ENCODE results near the gene PPP5C. TPM values are rescaled to one million over a fixed set of nuclear protein-coding genes. Genes with fewer than 3 reads are reported as not detected.
"Not testable (repeated sequence)": the region's sequence is repeated elsewhere in the genome, so short reads cannot be mapped to it uniquely, and the experiment has no call there.

PPP5C gene
- 134 TPM for polyA plus RNA-seq (2012; ENCODE audit: insufficient read depth, insufficient read length)

GRCh38 chr19:46346821-46347571 is at the start of gene PPP5C:
Gene PPP5C, plus strand, starts transcription at chr19:46347087. Its CDS starts 10 bp downstream, at chr19:46347097.
- DNase-seq (ENCODE audit: low read depth, low spot score), result peak; percentile 87
- H3K4me3 ChIP-seq (ENCODE audit: low read length), result peak within 1 kb of the TSS; percentile 89

- no peak for DNase-seq (ENCODE audit: low read depth, low spot score)
- no peak overlapping the region for H3K4me3 ChIP-seq (ENCODE audit: low read length)
Measured at GRCh38 chr19:46297700-46298478, 49.0 kb upstream of the PPP5C start.

GRCh38 chr19:46298479-46299003 is 48.3 kb upstream of the PPP5C start:
- no peak overlapping the region for H3K4me3 ChIP-seq (ENCODE audit: low read length)
- no peak for DNase-seq (ENCODE audit: low read depth, low spot score)

DNA sequence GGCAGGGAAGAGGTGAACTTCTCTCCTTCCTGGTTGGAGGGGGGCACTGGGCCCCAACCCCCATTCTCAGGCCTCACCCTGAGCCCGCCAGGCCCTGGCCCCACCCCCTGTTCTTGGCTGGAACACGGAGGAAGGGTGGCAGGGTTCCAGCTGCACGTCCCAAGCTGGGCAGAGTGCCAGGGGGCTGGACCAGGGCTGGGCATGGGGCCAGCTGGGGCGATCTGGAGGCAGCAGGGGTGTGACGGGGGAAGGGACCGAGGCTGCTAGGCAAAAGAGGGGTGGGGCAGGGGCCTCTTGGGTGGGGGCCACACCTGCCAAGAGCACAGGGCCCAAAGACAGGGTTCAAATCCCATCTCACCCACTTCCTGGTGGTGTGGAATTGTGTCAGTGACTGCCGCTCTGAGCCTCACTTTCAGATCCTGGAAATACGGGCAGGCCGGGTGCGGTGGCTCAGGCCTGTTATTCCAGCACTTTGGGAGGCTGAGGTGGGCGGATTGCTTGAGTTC is 47.8 kb upstream of the PPP5C start:
- no peak overlapping the region for H3K4me3 ChIP-seq (ENCODE audit: low read length)
- DNase-seq (ENCODE audit: low read depth, low spot score), result no peak

DNA sequence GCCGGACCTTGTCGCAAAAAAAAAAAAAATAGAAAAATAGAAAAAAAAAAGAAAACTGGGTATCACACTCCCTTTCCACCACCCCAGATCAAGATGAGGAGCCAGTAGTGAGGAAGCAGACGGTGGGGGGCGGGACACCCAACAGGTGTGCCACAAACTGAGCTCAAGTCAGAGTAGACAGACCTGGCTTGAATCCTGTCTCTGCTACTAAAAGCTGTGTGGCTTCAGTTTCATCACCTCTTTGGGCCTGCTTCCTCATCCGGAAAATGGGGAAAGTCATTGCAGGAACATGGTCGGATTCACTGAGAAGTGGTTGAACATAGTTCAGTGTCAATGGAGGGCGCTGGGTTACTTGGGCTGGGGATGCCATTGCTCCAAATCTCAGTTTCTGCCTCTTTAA is 47.2 kb upstream of the PPP5C start:
- DNase-seq (ENCODE audit: low read depth, low spot score), result no peak
- H3K4me3 ChIP-seq (ENCODE audit: low read length), result no peak overlapping the region

DNA sequence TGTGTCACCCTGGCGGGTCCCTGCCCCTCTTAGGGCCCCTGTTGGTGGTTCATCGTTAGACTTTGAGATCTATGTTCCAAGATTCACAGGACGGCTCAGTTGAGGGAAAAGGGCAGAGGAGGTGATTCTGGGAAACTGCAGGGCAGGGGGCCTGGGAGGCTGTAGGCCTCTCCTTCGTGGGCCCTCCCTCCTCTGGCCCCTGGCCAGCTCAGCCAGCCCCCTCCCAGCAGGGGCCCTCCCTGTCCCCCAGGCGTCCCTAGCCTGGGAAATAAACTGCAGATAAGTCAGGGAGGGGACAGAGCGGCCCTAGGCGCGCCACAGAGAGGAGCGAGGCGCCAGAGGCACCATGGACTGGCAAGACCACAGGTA is 43.6 kb upstream of the PPP5C start:
- DNase-seq (ENCODE audit: low read depth, low spot score), result no peak
- H3K4me3 ChIP-seq (ENCODE audit: low read length), result no peak overlapping the region

GRCh38 chr19:46303691-46304397 is 43.0 kb upstream of the PPP5C start:
- DNase-seq (ENCODE audit: low read depth, low spot score), result no peak
- H3K4me3 ChIP-seq (ENCODE audit: low read length), result no peak overlapping the region

- no peak overlapping the region for H3K4me3 ChIP-seq (ENCODE audit: low read length)
- no peak for DNase-seq (ENCODE audit: low read depth, low spot score)
Measured at GRCh38 chr19:46306501-46306900, 40.4 kb upstream of the PPP5C start.

- no peak overlapping the region for H3K4me3 ChIP-seq (ENCODE audit: low read length)
- no peak for DNase-seq (ENCODE audit: low read depth, low spot score)
Measured at GRCh38 chr19:46308510-46308909, 38.4 kb upstream of the PPP5C start.

GRCh38 chr19:46309056-46309455 is 37.8 kb upstream of the PPP5C start:
- H3K4me3 ChIP-seq (ENCODE audit: low read length), result no peak overlapping the region
- DNase-seq (ENCODE audit: low read depth, low spot score), result no peak

- no peak overlapping the region for H3K4me3 ChIP-seq (ENCODE audit: low read length)
- DNase-seq (ENCODE audit: low read depth, low spot score), result no peak
Measured at GRCh38 chr19:46311444-46311843, 35.4 kb upstream of the PPP5C start.

DNA sequence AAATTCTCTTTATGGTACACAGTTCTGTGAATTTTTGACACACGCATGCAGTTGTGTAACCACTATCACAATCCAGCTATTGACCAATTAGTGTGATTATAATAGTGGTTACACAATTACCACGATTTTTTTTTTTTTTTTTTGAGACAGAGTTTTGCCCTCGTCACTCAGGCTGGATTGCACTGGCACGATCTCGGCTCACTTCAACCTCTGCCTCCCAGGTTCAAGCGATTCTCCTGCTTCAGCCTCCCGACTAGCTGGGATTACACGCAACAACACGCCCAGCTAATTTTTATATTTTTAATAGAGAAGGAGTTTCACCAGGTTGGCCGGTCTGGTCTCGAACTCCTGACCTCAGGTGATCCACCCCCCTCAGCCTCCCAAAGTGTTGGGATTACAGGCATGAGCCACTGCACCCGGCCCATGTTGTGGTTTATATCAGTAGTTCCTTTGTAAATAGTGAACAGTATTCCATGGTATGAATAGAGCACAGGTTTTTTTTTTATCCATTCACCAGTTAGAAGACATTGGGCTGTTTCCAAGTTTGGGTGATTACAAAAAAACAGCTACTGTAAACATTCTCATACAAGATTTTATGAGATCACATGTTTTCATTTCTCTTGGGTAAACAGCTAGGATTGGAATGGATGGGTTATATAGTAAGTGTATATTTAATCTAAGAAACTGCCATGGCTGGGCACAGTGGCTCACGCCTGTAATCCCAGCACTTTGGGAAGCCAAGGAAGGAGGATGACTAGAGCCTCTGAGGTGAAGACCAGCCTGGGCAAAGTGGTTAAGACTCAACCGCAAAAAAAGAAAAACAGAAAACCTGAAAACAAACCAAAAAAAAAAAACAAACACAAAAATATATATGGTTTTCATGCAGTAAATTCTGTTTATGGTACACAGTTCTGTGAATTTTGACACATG is 33.1 kb upstream of the PPP5C start:
- H3K4me3 ChIP-seq (ENCODE audit: low read length); DNase-seq (ENCODE audit: low read depth, low spot score): not testable (repeated sequence)

GRCh38 chr19:46317339-46317738 is 29.5 kb upstream of the PPP5C start:
- DNase-seq (ENCODE audit: low read depth, low spot score), result no peak

DNA sequence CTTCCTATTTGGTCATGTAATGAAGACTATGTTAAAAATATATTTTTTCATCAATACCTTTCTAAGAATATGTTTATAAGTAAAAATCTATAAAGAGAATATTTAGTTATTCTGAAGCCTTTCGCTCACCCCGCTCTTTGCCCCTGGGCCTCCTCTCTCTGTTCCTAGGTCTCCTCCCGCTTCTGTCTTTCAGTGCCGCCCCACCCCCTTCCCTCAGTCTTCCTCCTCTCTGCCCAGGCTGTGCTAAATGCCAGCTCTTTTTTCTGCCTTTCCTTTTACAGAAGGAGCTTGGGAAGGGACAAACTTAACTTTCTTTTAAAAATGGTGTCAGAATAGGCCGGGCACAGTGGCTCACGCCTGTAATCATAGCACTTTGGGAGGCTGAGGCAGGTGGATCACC is 27.3 kb upstream of the PPP5C start:
- H3K4me3 ChIP-seq (ENCODE audit: low read length), result no peak overlapping the region
- no peak for DNase-seq (ENCODE audit: low read depth, low spot score)

More at GRCh38 chr19:46317339-46317738, 29.5 kb upstream of the PPP5C start:
- H3K4me3 ChIP-seq (ENCODE audit: low read length), result no peak overlapping the region

- H3K4me3 ChIP-seq (ENCODE audit: low read length), result no peak overlapping the region
- DNase-seq (ENCODE audit: low read depth, low spot score), result no peak
Measured at GRCh38 chr19:46320559-46320958, 26.3 kb upstream of the PPP5C start.

GRCh38 chr19:46321653-46322052 is 25.2 kb upstream of the PPP5C start:
- no peak overlapping the region for H3K4me3 ChIP-seq (ENCODE audit: low read length)
- no peak for DNase-seq (ENCODE audit: low read depth, low spot score)

- H3K4me3 ChIP-seq (ENCODE audit: low read length), result not testable (repeated sequence)
Measured at GRCh38 chr19:46323227-46323626, 23.7 kb upstream of the PPP5C start.

DNA sequence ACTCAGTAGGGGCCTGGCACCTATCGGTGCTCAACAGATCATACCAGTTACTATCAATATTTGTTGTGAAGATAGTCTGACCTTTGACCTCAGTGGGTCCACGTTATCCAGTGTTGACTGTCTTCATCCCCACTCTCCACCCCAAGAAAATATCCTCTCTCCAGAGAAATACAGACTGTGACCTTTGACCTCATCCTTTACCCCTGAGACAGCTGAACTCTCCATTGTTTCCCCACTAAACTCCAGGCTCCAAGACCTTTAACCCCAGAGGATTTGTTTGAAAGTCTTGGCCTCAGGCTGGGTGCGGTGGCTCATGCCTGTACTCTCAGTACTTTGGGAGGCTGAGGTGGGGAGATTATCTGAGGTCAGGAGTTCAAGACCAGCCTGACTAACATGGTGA is 22.6 kb upstream of the PPP5C start:
- no peak overlapping the region for H3K4me3 ChIP-seq (ENCODE audit: low read length)
- no peak for DNase-seq (ENCODE audit: low read depth, low spot score)

More at GRCh38 chr19:46323227-46323626, 23.7 kb upstream of the PPP5C start:
- DNase-seq (ENCODE audit: low read depth, low spot score), result not testable (repeated sequence)

Measured in Jurkat, Clone E6-1 (cell line).